Small intestine (tissue), 16 donors: ENCODE measurements around the gene BAAT. TPM values are rescaled to one million over a fixed set of nuclear protein-coding genes. Genes with fewer than 3 reads are reported as not detected.
A peak's percentile ranks its signal among the peaks of the same experiment; 100 is the strongest.
"Not testable (repeated sequence)": the region's sequence is repeated elsewhere in the genome, so short reads cannot be mapped to it uniquely, and the experiment has no call there.

Experiments
- DNase-seq, 2 donors: peaks; one replicate each; pipeline versions ENCODE4 v3.0.0 to v3.0.0-alpha.2; 2013
- FAIRE-seq: peaks from 2 replicates; lab custom pipeline; 2012; peaks lifted over from hg19 to GRCh38; lab: Jason Lieb, UNC
- H3K27ac ChIP-seq, 3 donors: one replicate each; pipeline ENCODE4 v1.5.1; 2013; ENCODE audit warnings: low read length in 2 of 3, mild to moderate bottlenecking in 2 of 3, control low read depth in 1 of 3, inconsistent platforms in 1 of 3, low read depth in 1 of 3, moderate library complexity in 1 of 3
- H3K27me3 ChIP-seq, 3 donors: one replicate each; pipeline ENCODE4 v1.6.1; 2013; ENCODE audit warnings: low read length in 3 of 3, inconsistent platforms in 1 of 3; ENCODE audit not compliant: control insufficient read depth in 3 of 3, insufficient read depth in 3 of 3
- H3K36me3 ChIP-seq, 3 donors: one replicate each; pipeline ENCODE4 v1.6.1; 2013; ENCODE audit warnings: low read length in 3 of 3, inconsistent platforms in 1 of 3, low read depth in 1 of 3, mild to moderate bottlenecking in 1 of 3, moderate library complexity in 1 of 3; ENCODE audit not compliant: control insufficient read depth in 3 of 3, insufficient read depth in 2 of 3
- H3K4me1 ChIP-seq, 3 donors: one replicate each; pipeline ENCODE4 v1.6.1; 2013; ENCODE audit warnings: low read length in 2 of 3, inconsistent platforms in 1 of 3, low read depth in 1 of 3, mild to moderate bottlenecking in 1 of 3, moderate library complexity in 1 of 3; ENCODE audit not compliant: control insufficient read depth in 3 of 3, insufficient read depth in 2 of 3
- H3K4me3 ChIP-seq, 3 donors: one replicate each; pipeline ENCODE4 v1.5.1; 2013; ENCODE audit warnings: low read length in 3 of 3, control low read depth in 1 of 3, inconsistent platforms in 1 of 3, low read depth in 1 of 3, mild to moderate bottlenecking in 1 of 3, moderate library complexity in 1 of 3
- H3K9me3 ChIP-seq, 2 donors: one replicate each; pipeline ENCODE4 v1.6.1; 2013; ENCODE audit warnings: low read depth in 1 of 2, low read length in 1 of 2; ENCODE audit not compliant: control insufficient read depth in 2 of 2, insufficient read depth in 1 of 2
- WGBS, 3 donors: extraction: QIAGEN DNeasy Blood & Tissue Kit; methylation state at CpG; one replicate each; pipeline ENCODE4 v1.1.7; 2013; 5-methylcytosine and 5-hydroxymethylcytosine counted together
- long read RNA-seq, 10 donors: transcript quantifications; one replicate each; lab custom pipeline, GENCODE V29; 2026
- polyA plus RNA-seq, 4 donors: library from polyadenylated mRNA; stranded (reverse) in 3 of 4; unstranded in 1 of 4; fragments of 200-250 nt in 3 of 4; fragments of 120-200 nt in 1 of 4; gene quantifications; one replicate each; pipeline versions ENCODE4 v1.2.1 to v1.2.3, GENCODE V29; 2013
- donor health status: healthy with polysubstance abuse.
- donor health status: control.
- donor health status: control.
- donor health status: Bipolar disorder and iron deficiency.
- donor health status: healthy.

Gene BAAT
- polyA plus RNA-seq: 1 to 10 TPM in 1 of 4 donors, under 1 TPM in 1, not detected in 2; 0.04 to 2.2 TPM
- long read RNA-seq, donor 1, partial matches to known transcripts: 31 of 61 reads
- long read RNA-seq, donor 1, other reads (novel, unspliced or antisense): 30 of 61 reads
- long read RNA-seq, donor 2: 0 reads
- long read RNA-seq, donor 3, partial matches to known transcripts: 15 of 15 reads
- long read RNA-seq, donor 3, other reads (novel, unspliced or antisense): 0 of 15 reads
- long read RNA-seq, donor 4: 0 reads
- long read RNA-seq, donor 5, partial matches to known transcripts: 0 of 1 reads
- long read RNA-seq, donor 5, other reads (novel, unspliced or antisense): 0 of 1 reads
- long read RNA-seq, donor 6, partial matches to known transcripts: 0 of 1 reads
- long read RNA-seq, donor 6, other reads (novel, unspliced or antisense): 0 of 1 reads
- long read RNA-seq, donor 7: 0 reads
- long read RNA-seq, donor 8: 0 reads
- long read RNA-seq, donor 9: 0 reads
- long read RNA-seq, donor 10: 0 reads

GRCh38 chr9:101384873-101385536 is at the start of gene BAAT:
TSS of gene BAAT (minus strand) at chr9:101385006. CDS start at chr9:101371404, 13,602 bp downstream.
- not testable (repeated sequence) for H3K4me3 ChIP-seq, DNase-seq, H3K27me3 ChIP-seq, H3K27ac ChIP-seq, H3K36me3 ChIP-seq, FAIRE-seq, H3K4me1 ChIP-seq
- peaks cover 0 to 13% of the 10 kb centered on the region in 2 donors for H3K9me3 ChIP-seq
- WGBS, 3 donors: 92 to 93% (median 93%) methylated on average over 11 of the region's 11 CpGs

DNA sequence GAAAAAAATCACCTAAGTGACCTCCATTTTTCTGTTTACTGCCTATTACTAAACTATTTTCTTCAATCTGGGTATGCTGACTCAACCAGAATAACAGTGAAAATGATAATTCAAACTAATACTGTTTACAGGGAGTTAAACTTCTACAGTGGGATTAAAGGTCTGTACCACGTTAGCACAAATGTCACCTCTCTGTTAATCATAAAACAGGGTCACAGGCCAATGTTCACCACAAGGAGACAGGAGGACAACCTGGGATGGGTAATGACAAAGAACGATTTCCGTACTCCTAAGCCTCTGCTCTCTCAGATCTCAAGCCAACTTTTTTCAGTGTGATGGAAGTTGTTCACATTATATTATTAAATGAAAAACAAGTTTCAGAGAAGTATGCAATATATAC is 48.4 kb upstream of the BAAT start:
- Histone ChIP-seq H3K36me3 (peaks cover 0 to 25% (median 12%) of the 10 kb centered on the region in 3 donors), H3K27me3 (no peaks in the 10 kb centered on the region), H3K4me3 (peak overlapping the region in 2 of 3 donors; percentile 33 to 89), H3K4me1 (peaks cover 6 to 61% (median 7%) of the 10 kb centered on the region in 3 donors), H3K27ac (peak overlapping the region; percentile 20 to 93 (median 45)), H3K9me3 (no peaks in the 10 kb centered on the region)
- 21 to 48% (median 36%) methylated on average over 3 of the region's 3 CpGs for WGBS, 3 donors
- DNase-seq: peak; percentile 84 to 88
- FAIRE-seq: peak; percentile 49

DNA sequence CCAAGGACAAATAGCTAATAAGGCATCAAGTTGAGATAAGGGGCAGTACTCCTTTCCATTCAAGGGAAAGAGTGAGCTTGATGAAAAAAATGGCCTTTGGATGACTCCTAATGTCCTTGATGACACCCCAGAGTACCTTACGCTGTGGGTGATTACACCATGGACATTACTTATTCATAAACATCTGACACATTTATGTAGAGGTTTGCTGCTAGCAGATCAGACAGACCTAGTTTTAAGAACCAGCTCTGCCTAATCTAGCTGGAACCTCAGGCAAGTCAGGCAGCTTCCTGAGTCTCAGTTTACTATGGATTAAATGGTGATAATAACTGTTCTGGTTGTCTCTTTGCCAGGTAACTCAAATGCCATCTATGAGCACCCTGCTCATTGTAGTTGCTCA is 47.9 kb upstream of the BAAT start:
- Histone ChIP-seq H3K4me1 (peaks cover 6 to 56% (median 7%) of the 10 kb centered on the region in 3 donors), H3K9me3 (no peaks in the 10 kb centered on the region), H3K4me3 (peak overlapping the region in 2 of 3 donors; percentile 12 to 89), H3K36me3 (peaks cover 0 to 26% (median 12%) of the 10 kb centered on the region in 3 donors), H3K27ac (peak overlapping the region in 2 of 3 donors; percentile 55 to 93), H3K27me3 (no peaks in the 10 kb centered on the region)
- WGBS, 3 donors: 14 to 52% (median 29%) methylated on average over 1 of the region's 1 CpG
- peak in 1 of 2 donors; percentile 51 for DNase-seq
- FAIRE-seq: no peak

GRCh38 chr9:101432171-101432570 is 47.4 kb upstream of the BAAT start:
- no peaks in the 10 kb centered on the region for H3K27me3 ChIP-seq
- peaks cover 0 to 30% (median 15%) of the 10 kb centered on the region in 3 donors for H3K36me3 ChIP-seq
- H3K9me3 ChIP-seq: no peaks in the 10 kb centered on the region
- FAIRE-seq: no peak
- H3K4me3 ChIP-seq: peak overlapping the region in 2 of 3 donors; percentile 1 to 89
- H3K27ac ChIP-seq: peak overlapping the region in 2 of 3 donors; percentile 54 to 93
- peaks cover 6 to 55% (median 7%) of the 10 kb centered on the region in 3 donors for H3K4me1 ChIP-seq
- peak in 1 of 2 donors; percentile 49 for DNase-seq

- FAIRE-seq (no peak), DNase-seq (peak in 1 of 2 donors; percentile 7)
- WGBS, 3 donors: 91 to 97% (median 96%) methylated on average over 7 of the region's 7 CpGs
- peaks cover 6 to 42% (median 7%) of the 10 kb centered on the region in 3 donors for H3K4me1 ChIP-seq
- H3K4me3 ChIP-seq: no peak overlapping the region
- H3K27me3 ChIP-seq: no peaks in the 10 kb centered on the region
- H3K9me3 ChIP-seq: no peaks in the 10 kb centered on the region
- peaks cover 0 to 48% (median 19%) of the 10 kb centered on the region in 3 donors for H3K36me3 ChIP-seq
- peak overlapping the region in 2 of 3 donors; percentile 1 to 41 for H3K27ac ChIP-seq
These were observed 44.9 kb upstream of the BAAT start for GRCh38 chr9:101429736-101430135.

GRCh38 chr9:101428909-101429308 is 44.1 kb upstream of the BAAT start:
- WGBS, 3 donors: 80 to 88% (median 81%) methylated on average over 3 of the region's 3 CpGs
- peaks cover 0 to 49% (median 20%) of the 10 kb centered on the region in 3 donors for H3K36me3 ChIP-seq
- peaks cover 2 to 36% (median 6%) of the 10 kb centered on the region in 3 donors for H3K4me1 ChIP-seq

DNA sequence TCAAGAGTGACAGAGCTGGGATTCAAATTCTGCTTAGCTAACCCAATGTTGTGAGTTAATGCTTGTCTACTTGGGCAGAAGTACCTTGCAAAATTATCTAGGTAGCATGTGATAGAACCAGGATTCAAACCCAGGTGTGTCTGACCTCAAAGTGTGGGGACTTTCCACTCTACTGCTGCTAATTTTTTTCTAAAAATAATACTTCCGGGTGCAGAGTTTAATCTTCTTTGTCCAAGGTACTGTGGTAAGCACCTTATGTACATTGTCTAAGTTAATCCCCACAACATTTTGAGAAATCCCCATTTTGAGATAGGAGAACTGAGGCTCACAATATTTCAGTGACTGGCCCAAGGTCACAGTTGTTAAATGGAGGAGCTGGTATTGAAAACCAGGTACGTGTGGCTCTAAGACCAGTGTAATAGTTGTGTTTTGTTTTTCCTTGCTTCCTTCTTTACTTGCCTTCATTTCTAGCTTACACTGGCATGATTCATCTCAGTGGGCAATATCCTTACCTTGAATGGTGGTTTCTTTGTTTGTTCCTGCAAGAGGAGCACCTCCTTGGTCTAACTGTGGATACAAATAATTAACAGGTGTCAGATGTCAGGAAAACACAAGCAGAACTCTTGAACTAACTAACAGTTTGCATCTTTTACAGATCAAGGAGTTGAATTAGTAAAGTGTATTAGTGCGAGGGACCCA is 43.3 kb upstream of the BAAT start:
- peak overlapping the region in 2 of 3 donors; percentile 5 to 56 for H3K27ac ChIP-seq
- peaks cover 2 to 30% (median 6%) of the 10 kb centered on the region in 3 donors for H3K4me1 ChIP-seq
- peaks cover 0 to 53% (median 20%) of the 10 kb centered on the region in 3 donors for H3K36me3 ChIP-seq
- 76 to 91% (median 85%) methylated on average over 3 of the region's 3 CpGs for WGBS, 3 donors
- FAIRE-seq (no peak), DNase-seq (no peak)
- H3K9me3 ChIP-seq: no peaks in the 10 kb centered on the region
- H3K27me3 ChIP-seq: no peaks in the 10 kb centered on the region
- no peak overlapping the region for H3K4me3 ChIP-seq

More at GRCh38 chr9:101428909-101429308, 44.1 kb upstream of the BAAT start:
- Histone ChIP-seq H3K27ac (peak overlapping the region in 1 of 3 donors; percentile 56), H3K9me3 (no peaks in the 10 kb centered on the region), H3K4me3 (no peak overlapping the region), H3K27me3 (no peaks in the 10 kb centered on the region)
- FAIRE-seq (no peak), DNase-seq (no peak)
